A673 (cell line): ENCODE data around the gene PARP11. TPM values are rescaled to one million over a fixed set of nuclear protein-coding genes. Genes with fewer than 3 reads are reported as not detected.

Experiments used
- BruUV-seq: library from RNA; stranded (reverse); fragments of 400-500 nt; replicated peaks from 2 replicates; lab custom pipeline; 2021; lab: Mats Ljungman, UMichigan
- CTCF ChIA-PET: fragments of 300-600 bp; sonication (Branson Sonifier 250); formaldehyde crosslinking; loops from one replicate; lab custom pipeline; 2022; ENCODE audit warnings: antibody characterized with exemption; lab: Charles Lee
- POLR2A ChIA-PET: fragments of 300-600 bp; sonication (Branson Sonifier 250); formaldehyde crosslinking; loops from one replicate; lab custom pipeline; 2022; ENCODE audit warnings: antibody characterized with exemption; ENCODE audit not compliant: low non-redundant PET; lab: Charles Lee
- DNase-seq: peaks from one replicate; pipeline ENCODE4 v3.0.0-alpha.2; 2015; ENCODE audit warnings: low spot score
- H3K27ac ChIP-seq: fragments of 200-600 bp; sonication (generic); 2 replicates; pipeline ENCODE4 v1.5.1; 2016; ENCODE audit warnings: mixed run types, low read depth, mild to moderate bottlenecking, mixed read lengths, antibody characterized with exemption, low read length; ENCODE audit not compliant: poor library complexity, severe bottlenecking
- H3K27me3 ChIP-seq: fragments of 200-600 bp; sonication (generic); replicated peaks from 2 replicates; pipeline ENCODE4 v1.6.1; 2017; ENCODE audit warnings: mixed run types, low read depth, mild to moderate bottlenecking, mixed read lengths, antibody characterized with exemption, low read length; ENCODE audit not compliant: insufficient read depth, poor library complexity
- H3K36me3 ChIP-seq: fragments of 200-600 bp; sonication (generic); 2 replicates; pipeline ENCODE4 v1.6.1; 2016; ENCODE audit warnings: mixed run types, mild to moderate bottlenecking, mixed read lengths, antibody characterized with exemption, low read length; ENCODE audit not compliant: insufficient read depth, poor library complexity, severe bottlenecking
- H3K4me1 ChIP-seq: fragments of 200-600 bp; sonication (generic); 2 replicates; pipeline ENCODE4 v1.6.1; 2017; ENCODE audit warnings: mixed run types, mild to moderate bottlenecking, mixed read lengths, antibody characterized with exemption, low read length; ENCODE audit not compliant: insufficient read depth, poor library complexity, severe bottlenecking
- H3K4me3 ChIP-seq: fragments of 200-600 bp; sonication (generic); 2 replicates; pipeline ENCODE4 v1.5.1; 2016; ENCODE audit warnings: low read depth, mixed run types, mild to moderate bottlenecking, mixed read lengths, low read length; ENCODE audit not compliant: poor library complexity, severe bottlenecking
- H3K9me3 ChIP-seq: fragments of 200-600 bp; sonication (generic); 2 replicates; pipeline ENCODE4 v1.6.1; 2016; ENCODE audit warnings: mixed run types, low read depth, mild to moderate bottlenecking, mixed read lengths, antibody characterized with exemption, low read length; ENCODE audit not compliant: poor library complexity, severe bottlenecking
- CTCF ChIP-seq: fragments of 300-800, 200-600 bp; sonication (generic); conservative IDR thresholded peaks from 2 replicates; pipeline ENCODE4 v1.5.1; 2017; ENCODE audit warnings: low read depth, mild to moderate bottlenecking, antibody characterized with exemption, low read length, moderate library complexity, mixed read lengths
- EZH2 ChIP-seq: fragments of 200-600 bp; sonication (generic); IDR thresholded peaks from 2 replicates; pipeline ENCODE4 v1.6.1; 2017; ENCODE audit warnings: borderline replicate concordance, low read depth, mild to moderate bottlenecking, mixed read lengths, antibody characterized with exemption, low read length; ENCODE audit not compliant: poor library complexity, severe bottlenecking
- intact Hi-C: fragments of 100-400 bp; cut with micrococcal nuclease; formaldehyde crosslinking; loops from one replicate; pipeline ENCODE4 v1.10.0; 2022; ENCODE audit not compliant: unreplicated experiment
- total RNA-seq: library from RNA; stranded (reverse); gene quantifications from 2 replicates; pipeline ENCODE4 v1.2.3, GENCODE V29; 2021

The PARP11 gene
- total RNA-seq, 1 experiment from 2014 or later, result 7.7 TPM

DNA sequence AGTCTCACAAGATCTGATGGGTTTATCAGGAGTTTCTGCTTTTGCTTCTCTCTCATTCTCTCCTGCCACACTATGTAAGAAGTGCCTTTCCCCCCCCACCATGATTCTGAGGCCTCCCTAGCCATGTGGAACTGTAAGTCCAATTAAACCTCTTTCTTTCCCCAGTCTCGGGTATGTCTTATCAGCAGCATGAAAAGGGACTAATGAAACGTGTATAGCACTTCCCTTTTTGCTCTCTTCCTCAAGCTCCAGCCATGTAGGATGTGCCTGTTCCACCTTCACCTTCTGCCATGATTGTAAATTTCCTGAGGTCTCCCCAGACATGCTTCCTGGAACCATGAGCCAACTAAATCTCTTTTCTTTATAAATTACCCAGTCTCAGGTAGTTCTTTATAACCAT is 113.3 kb downstream of the PARP11 start:
- ChIA-PET CTCF (no interaction called here), POLR2A (no interaction called here)
- intact Hi-C loops, result no loop called here
- H3K27me3 ChIP-seq, result peaks cover 35% of the 10 kb centered on the region
- no peak for TF ChIP-seq CTCF
- no peak for TF ChIP-seq EZH2
- H3K27ac ChIP-seq, result no peak overlapping the region
- no peaks in the 10 kb centered on the region for H3K4me1 ChIP-seq
- no peak for DNase-seq
- BruUV-seq, result no TSS peak
- no peaks in the 10 kb centered on the region for H3K36me3 ChIP-seq
- H3K9me3 ChIP-seq, result no peaks in the 10 kb centered on the region
- H3K4me3 ChIP-seq, result no peak overlapping the region

Other genes starting within 250 kb of the PARP11 start
- gene CRACR2A, start 120.3 kb downstream of the PARP11 start, total RNA-seq, result 0.13 TPM in 1 of 2 replicates, not detected in the other